GM23248 (cell line): ENCODE measurements around the gene RAD50. TPM values are rescaled to one million over a fixed set of nuclear protein-coding genes. Genes with fewer than 3 reads are reported as not detected.

ENCODE experiments used
- DNase-seq: peaks from one replicate; pipeline ENCODE4 v3.0.0-alpha.2; 2015
- H2AFZ ChIP-seq: fragments of 200-600 bp; sonication (generic); 2 replicates; pipeline ENCODE4 v1.6.1; 2016; ENCODE audit warnings: antibody characterized with exemption
- H3F3A ChIP-seq: fragments of 200-600 bp; sonication (generic); 2 replicates; pipeline ENCODE4 v1.6.1; 2016; ENCODE audit warnings: mild to moderate bottlenecking, antibody characterized with exemption, mixed run types; ENCODE audit not compliant: insufficient read depth
- H3K27ac ChIP-seq: fragments of 200-600 bp; sonication (generic); 2 replicates; pipeline ENCODE4 v1.5.1; 2016; ENCODE audit warnings: mild to moderate bottlenecking
- H3K27me3 ChIP-seq: fragments of 200-600 bp; sonication (generic); replicated peaks from 2 replicates; pipeline ENCODE4 v1.6.1; 2016; ENCODE audit warnings: mild to moderate bottlenecking; ENCODE audit not compliant: insufficient read depth
- H3K36me3 ChIP-seq: fragments of 200-600 bp; sonication (generic); 2 replicates; pipeline ENCODE4 v1.6.1; 2016; ENCODE audit warnings: low read depth, mild to moderate bottlenecking
- H3K4me1 ChIP-seq: fragments of 200-600 bp; sonication (generic); 2 replicates; pipeline ENCODE4 v1.6.1; 2016; ENCODE audit warnings: mild to moderate bottlenecking; ENCODE audit not compliant: insufficient read depth
- H3K4me2 ChIP-seq: fragments of 200-600 bp; sonication (generic); one replicate; pipeline ENCODE4 v1.6.1; 2016; ENCODE audit warnings: mild to moderate bottlenecking; ENCODE audit not compliant: unreplicated experiment
- H3K4me3 ChIP-seq: fragments of 200-600 bp; sonication (generic); 2 replicates; pipeline ENCODE4 v1.5.1; 2016; ENCODE audit warnings: mild to moderate bottlenecking
- H3K79me2 ChIP-seq: fragments of 200-600 bp; sonication (generic); 2 replicates; pipeline ENCODE4 v1.6.1; 2016; ENCODE audit warnings: mild to moderate bottlenecking; ENCODE audit not compliant: insufficient read depth
- H3K9ac ChIP-seq: fragments of 200-600 bp; sonication (generic); 2 replicates; pipeline ENCODE4 v1.6.1; 2016; ENCODE audit warnings: mild to moderate bottlenecking
- H3K9me2 ChIP-seq: fragments of 200-600 bp; sonication (generic); 2 replicates; pipeline ENCODE4 v1.6.1; 2016; ENCODE audit warnings: mixed run types, mild to moderate bottlenecking, moderate library complexity; ENCODE audit not compliant: insufficient read depth
- H3K9me3 ChIP-seq: fragments of 200-600 bp; sonication (generic); one replicate; pipeline ENCODE4 v1.6.1; 2017; ENCODE audit warnings: low read depth
- H4K20me1 ChIP-seq: fragments of 200-600 bp; sonication (generic); 2 replicates; pipeline ENCODE4 v1.6.0; 2016; ENCODE audit not compliant: insufficient read depth
- EZH2 ChIP-seq: fragments of 200-600 bp; sonication (generic); IDR thresholded peaks from 2 replicates; pipeline ENCODE4 v1.6.1; 2018; ENCODE audit warnings: antibody characterized with exemption, mild to moderate bottlenecking; ENCODE audit not compliant: insufficient read depth, poor library complexity, severe bottlenecking
- EZH2phosphoT487 ChIP-seq: fragments of 200-600 bp; sonication (generic); IDR thresholded peaks from 2 replicates; pipeline ENCODE4 v1.6.1; 2018; ENCODE audit warnings: antibody characterized with exemption, moderate library complexity, mild to moderate bottlenecking, low read depth; ENCODE audit not compliant: insufficient read depth
- WGBS, 2 experiments: methylation state at CpG; one replicate each; pipeline ENCODE4 v1.1.6; 2015 to 2017; ENCODE audit warnings: low lambda C conversion rate in 2 of 2, low coverage in 1 of 2; ENCODE audit errors: missing lambda C conversion rate in 2 of 2; 5-methylcytosine and 5-hydroxymethylcytosine counted together
- in situ Hi-C: fragments of 300-500 bp; cut with MboI; formaldehyde crosslinking; loops from 2 replicates; pipeline ENCODE4 v1.15.0; 2020
- polyA plus RNA-seq: library from polyadenylated mRNA; unstranded; fragments of >200 nt; fragmentation: Nextera tagmentation; extraction: Ambion mirVana; gene quantifications from 2 replicates; pipeline ENCODE4 v1.2.1, GENCODE V29; 2016
- total RNA-seq: library from RNA; depleted of rRNA; stranded (reverse); fragments of >200 nt; shearing (Covaris generic); gene quantifications from 2 replicates; pipeline ENCODE4 v1.2.3, GENCODE V29; 2014

The RAD50 gene
- total and polyA plus RNA-seq, 2 experiments from 2014 or later, result 17.7 to 44.0 TPM

DNA sequence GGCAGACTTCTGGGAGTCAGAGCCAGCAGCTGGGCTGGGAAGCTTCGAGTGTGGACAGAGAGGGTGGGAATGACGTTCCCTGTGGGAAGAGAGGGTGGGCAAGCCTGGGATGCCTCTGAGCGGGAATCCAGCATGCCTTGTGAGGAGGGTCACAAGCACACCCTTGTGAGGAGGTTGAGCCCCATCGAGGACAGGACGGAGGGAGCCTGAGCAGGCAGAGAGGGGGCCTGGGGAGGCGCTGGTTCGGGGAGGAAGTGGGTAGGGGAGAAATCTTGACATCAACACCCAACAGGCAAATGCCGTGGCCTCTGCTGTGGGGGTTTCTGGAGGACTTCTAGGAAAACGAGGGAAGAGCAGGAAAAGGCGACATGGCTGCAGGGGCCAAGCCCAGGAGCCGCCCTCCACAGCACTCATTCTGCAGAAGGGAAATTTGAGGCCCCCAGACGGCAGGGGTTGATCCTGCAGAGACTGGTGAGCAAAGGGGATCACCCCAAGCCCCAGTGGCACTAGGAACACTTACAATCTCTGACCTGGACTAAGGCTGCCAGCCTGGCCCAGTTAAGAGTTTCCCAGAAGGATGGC, 100.1 kb downstream of the RAD50 start:
- peak overlapping the region; percentile 75 for H3K4me2 ChIP-seq
- H3K27me3 ChIP-seq, result peaks cover 11% of the 10 kb centered on the region; the same call in 1 of the 2 replicates
- no peaks in the 10 kb centered on the region for H3K36me3 ChIP-seq
- H3K4me3 ChIP-seq, result peak overlapping the region; percentile 67
- H3K9me3 ChIP-seq, result no peaks in the 10 kb centered on the region
- H3K4me1 ChIP-seq, result no peaks in the 10 kb centered on the region
- WGBS, 2 experiments, result 90 to 94% methylated on average over 10 to 12 of the region's 12 CpGs
- no peaks in the 10 kb centered on the region for H3F3A ChIP-seq
- no peak for DNase-seq
- peak overlapping the region; percentile 83; the same call in 1 of the 2 replicates for H2AFZ ChIP-seq
- H4K20me1 ChIP-seq, result no peaks in the 10 kb centered on the region
- in situ Hi-C loops, result no loop called here
- no peak overlapping the region for H3K27ac ChIP-seq
- H3K9me2 ChIP-seq, result no peaks in the 10 kb centered on the region
- no peak for TF ChIP-seq EZH2
- TF ChIP-seq EZH2phosphoT487, result no peak
- H3K9ac ChIP-seq, result no peak overlapping the region
- no peaks in the 10 kb centered on the region for H3K79me2 ChIP-seq

DNA sequence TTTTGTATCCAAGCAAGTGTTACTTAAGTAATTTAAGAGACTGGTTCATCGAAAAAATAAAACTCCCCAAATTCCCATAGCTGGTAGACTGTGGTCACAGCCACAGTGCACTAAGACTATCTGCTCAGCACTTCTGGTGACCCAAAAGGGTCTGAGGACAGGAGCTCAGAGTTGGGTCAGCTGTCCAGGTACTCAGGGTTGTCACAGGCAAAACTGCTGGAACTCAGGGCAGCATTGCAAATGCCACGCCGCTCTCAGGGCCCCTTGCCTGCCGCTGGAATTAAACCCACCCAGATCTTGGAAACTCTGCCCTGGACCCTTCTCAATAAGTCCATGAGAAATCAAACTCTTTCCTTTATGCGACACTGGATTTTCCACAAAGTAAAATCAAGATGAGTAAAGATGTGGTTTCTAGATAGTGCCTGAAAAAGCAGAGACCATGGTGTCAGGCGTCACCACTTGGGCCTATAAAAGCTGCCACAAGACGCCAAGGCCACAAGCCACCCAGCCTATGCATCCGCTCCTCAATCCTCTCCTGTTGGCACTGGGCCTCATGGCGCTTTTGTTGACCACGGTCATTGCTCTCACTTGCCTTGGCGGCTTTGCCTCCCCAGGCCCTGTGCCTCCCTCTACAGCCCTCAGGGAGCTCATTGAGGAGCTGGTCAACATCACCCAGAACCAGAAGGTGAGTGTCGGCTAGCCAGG, 101.1 kb downstream of the RAD50 start, which contains the start of gene IL13:
Gene IL13, plus strand, starts transcription at position 498 of the 705 bp plus-strand sequence. Its CDS starts 14 bp downstream, at position 512.
- no peak within 1 kb of the TSS for H2AFZ ChIP-seq
- H3K4me1 ChIP-seq, result no peaks in the 10 kb centered on the region
- H3K4me2 ChIP-seq, result no peak within 1 kb of the TSS
- WGBS, 2 experiments, result 96 to 97% methylated on average over 12 of the region's 12 CpGs
- no peaks in the 10 kb centered on the region for H3K9me2 ChIP-seq
- no peak for TF ChIP-seq EZH2
- no peak for TF ChIP-seq EZH2phosphoT487
- H3K9me3 ChIP-seq, result no peaks in the 10 kb centered on the region
- no peaks in the 10 kb centered on the region for H3K36me3 ChIP-seq
- H3K27ac ChIP-seq, result no peak within 1 kb of the TSS
- in situ Hi-C loops, result no loop called here
- no peaks in the 10 kb centered on the region for H4K20me1 ChIP-seq
- no peaks in the 10 kb centered on the region for H3K79me2 ChIP-seq
- no peak within 1 kb of the TSS for H3K4me3 ChIP-seq
- no peak for DNase-seq
- no peaks in the 10 kb centered on the region for H3F3A ChIP-seq
- no peak within 1 kb of the TSS for H3K9ac ChIP-seq
- H3K27me3 ChIP-seq, result peaks cover 11% of the 10 kb centered on the region; the same call in 1 of the 2 replicates

DNA sequence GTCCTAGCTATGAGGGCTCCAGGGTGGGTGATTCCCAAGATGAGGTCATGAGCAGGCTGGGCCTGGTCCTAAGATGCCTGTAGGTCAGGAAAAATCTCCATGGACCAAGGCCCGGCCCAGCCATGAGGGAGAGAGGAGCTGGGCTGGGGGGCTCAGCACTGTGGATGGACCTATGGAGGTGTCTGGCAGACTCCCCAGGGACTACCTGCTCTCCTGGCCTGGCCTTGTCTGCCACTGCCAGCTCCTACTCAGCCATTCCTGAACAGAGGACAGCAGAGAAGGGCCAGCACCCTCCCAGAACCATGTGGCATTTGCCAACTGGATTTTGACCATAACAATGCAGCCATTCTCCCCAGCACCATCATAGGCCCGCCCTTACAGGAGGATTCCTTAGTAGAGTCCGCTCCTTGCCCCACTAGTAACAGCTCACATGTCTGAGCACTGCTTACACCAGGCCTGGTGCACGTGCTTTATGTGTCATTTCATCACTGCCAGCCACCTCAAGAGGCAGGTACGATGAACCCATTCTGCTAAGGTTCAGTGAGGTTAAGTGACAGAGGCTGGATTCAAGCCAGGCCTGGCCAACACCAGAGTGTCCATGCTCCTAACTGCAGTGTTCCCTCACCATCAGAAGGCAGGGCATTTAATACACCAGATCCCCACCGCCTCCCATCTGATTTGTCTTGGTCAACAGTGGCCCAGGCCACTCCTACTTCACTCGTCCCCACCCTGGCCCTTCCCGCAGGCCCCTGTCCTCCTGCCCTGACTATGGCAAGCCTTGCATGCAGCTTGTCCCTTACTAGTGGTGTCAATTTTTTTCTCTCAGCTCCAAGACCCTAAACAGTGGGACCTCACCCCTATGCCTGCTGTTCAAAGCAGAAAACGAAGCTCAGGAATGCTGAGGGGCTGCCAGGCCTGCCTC, 101.9 kb downstream of the RAD50 start:
- Histone ChIP-seq H3K36me3 (no peaks in the 10 kb centered on the region), H3K9ac (no peak overlapping the region), H3K27ac (no peak overlapping the region), H3K4me2 (no peak overlapping the region), H3K4me3 (no peak overlapping the region), H4K20me1 (no peaks in the 10 kb centered on the region), H3K27me3 (peaks cover 8% of the 10 kb centered on the region; the same call in 1 of the 2 replicates), H3F3A (no peaks in the 10 kb centered on the region), H3K79me2 (no peaks in the 10 kb centered on the region), H3K9me2 (no peaks in the 10 kb centered on the region), H3K4me1 (no peaks in the 10 kb centered on the region), H3K9me3 (no peaks in the 10 kb centered on the region), H2AFZ (no peak overlapping the region)
- in situ Hi-C loops, result no loop called here
- WGBS, 2 experiments, result 88 to 90% methylated on average over 9 of the region's 9 CpGs
- DNase-seq, result no peak
- TF ChIP-seq EZH2, result no peak
- TF ChIP-seq EZH2phosphoT487, result no peak
